Heart left ventricle (tissue), 13 donors: ENCODE data around the gene UBA7.

Experiments
- CTCF ChIP-seq, 12 donors: fragments of 200-600 bp; sonication (generic) in 4 of 12; IDR thresholded peaks; one replicate each; pipeline versions ENCODE4 v1.5.0 to v1.8.0; 2018 to 2022; ENCODE audit warnings: antibody characterized with exemption in 12 of 12, mild to moderate bottlenecking in 5 of 12
- POLR2A ChIP-seq, 2 donors: fragments of 450-650 bp; IDR thresholded peaks; one replicate each; pipeline ENCODE4 v1.6.1; 2017; ENCODE audit warnings: antibody characterized with exemption in 2 of 2, mild to moderate bottlenecking in 2 of 2, moderate library complexity in 2 of 2
- donor health status: ischemic (EF 13 %, LVEDD 7.1; RV severe dilation, severe dysfunction).
- donor health status: DM: no; HTN: yes; CAD: no.
- donor health status: DM: no; HTN: no; CAD: no.
- donor health status: ischemic (EF 25% LVEDD 6.9; RV normal size, moderate dysfunction).
- donor health status: ischemic (EF 25% LVEDD 5.7; RV mildly dilated, moderate dysfunction).
- donor health status: ischemic (EF 35%, LVEDD 5.7; RV mildly dilated, moderate dysfunction).
- donor health status: nonischemic (EF 11% LVEDD 7.7; RV severe dilation, severe dysfunction).
- donor health status: DM: yes; HTN: yes; CAD: no.
- donor health status: PGD.
- donor health status: ischemic (EF 29% LVEDD 5.4; RV normal size, mild dysfunction).
- donor health status: nonischemic (EF 23%, LVEDD 6.1; RV moderate dilation, normal function).

- TF ChIP-seq CTCF (IDR thresholded peaks at IDR 0.05) (no peak), POLR2A (IDR thresholded peaks at IDR 0.05) (no peak)
These were observed 31.9 kb upstream of the UBA7 start for GRCh38 chr3:49845694-49846093.
